Stimulated activated CD8-positive, alpha-beta memory T cell treated with anti-CD3 and anti-CD28 coated beads, Interleukin-4, amount 100 ng/mL, for 48 hours (primary cell): ENCODE data around the gene ZCCHC10.
A peak's percentile ranks its signal among the peaks of the same experiment; 100 is the strongest.
"Not testable (repeated sequence)": the region's sequence is repeated elsewhere in the genome, so short reads cannot be mapped to it uniquely, and the experiment has no call there.

Source experiments
- DNase-seq: peaks from one replicate; pipeline ENCODE4 v3.0.0-alpha.2; 2020

ZCCHC10 gene

GRCh38 chr5:133025804-133026663, at the start of gene ZCCHC10:
Gene ZCCHC10, minus strand, starts transcription at chr5:133026549. Its CDS starts 12 bp downstream, at chr5:133026537.
- peak; percentile 94 for DNase-seq

- DNase-seq = no peak
Measured at GRCh38 chr5:133075572-133076536, 49.5 kb upstream of the ZCCHC10 start.

- DNase-seq = no peak
Measured at GRCh38 chr5:133072021-133072420, 45.7 kb upstream of the ZCCHC10 start.

GRCh38 chr5:133066045-133066444, 39.7 kb upstream of the ZCCHC10 start:
- DNase-seq = no peak

GRCh38 chr5:133065471-133065870, 39.1 kb upstream of the ZCCHC10 start:
- no peak for DNase-seq

GRCh38 chr5:133063965-133064364, 37.6 kb upstream of the ZCCHC10 start:
- DNase-seq = no peak

GRCh38 chr5:133062276-133062675, 35.9 kb upstream of the ZCCHC10 start:
- no peak for DNase-seq

- no peak for DNase-seq
Measured at GRCh38 chr5:133059621-133060020, 33.3 kb upstream of the ZCCHC10 start.

- DNase-seq = no peak
Measured at GRCh38 chr5:133056891-133057290, 30.5 kb upstream of the ZCCHC10 start.

- DNase-seq = no peak
Measured at GRCh38 chr5:133054697-133055471, 28.5 kb upstream of the ZCCHC10 start.

- no peak for DNase-seq
Measured at GRCh38 chr5:133053448-133053847, 27.1 kb upstream of the ZCCHC10 start.

GRCh38 chr5:133052317-133053175, 26.2 kb upstream of the ZCCHC10 start:
- DNase-seq = peak; percentile 81

- peak; percentile 98 for DNase-seq
Measured at GRCh38 chr5:133051542-133052316, 25.4 kb upstream of the ZCCHC10 start, which contains the start of gene HSPA4. Gene HSPA4, plus strand, starts transcription at chr5:133052013. Its CDS starts 238 bp downstream, at chr5:133052251.

- no peak for DNase-seq
Measured at GRCh38 chr5:133051061-133051541, 24.8 kb upstream of the ZCCHC10 start.

- no peak for DNase-seq
Measured at GRCh38 chr5:133050521-133050920, 24.2 kb upstream of the ZCCHC10 start.

- DNase-seq = no peak
Measured at GRCh38 chr5:133049726-133050048, 23.3 kb upstream of the ZCCHC10 start.

GRCh38 chr5:133048993-133049725, 22.8 kb upstream of the ZCCHC10 start:
- no peak for DNase-seq

- no peak for DNase-seq
Measured at GRCh38 chr5:133047404-133047803, 21.1 kb upstream of the ZCCHC10 start.

GRCh38 chr5:133046560-133046959, 20.2 kb upstream of the ZCCHC10 start:
- DNase-seq = not testable (repeated sequence)

GRCh38 chr5:133041910-133042309, 15.6 kb upstream of the ZCCHC10 start:
- DNase-seq = no peak
